Heart left ventricle (tissue), 16 donors: Measurements from ENCODE around the gene DAB1. TPM values are rescaled to one million over a fixed set of nuclear protein-coding genes. Genes with fewer than 3 reads are reported as not detected.

Source experiments
- ATAC-seq, 4 donors: fragments of 200-7000 bp; cut with Tn5 transposase; one replicate each; pipeline ENCODE4 v1.9.1; 2020 to 2022; ENCODE audit warnings: moderate library complexity in 4 of 4, mild to moderate bottlenecking in 3 of 4, moderate number of reproducible peaks in 1 of 4
- DNase-seq, 5 donors: peaks; one replicate each; pipeline ENCODE4 v3.0.0-alpha.2; 2020
- H3K27ac ChIP-seq, 12 donors: fragments of 200-600 bp; sonication (generic) in 4 of 12; one replicate each; pipeline versions ENCODE4 v1.5.0 to v1.8.0; 2016 to 2022; ENCODE audit warnings: mild to moderate bottlenecking in 2 of 12
- H3K27me3 ChIP-seq, 9 donors: fragments of 200-600 bp; sonication (generic) in 2 of 9; one replicate each; pipeline versions ENCODE4 v1.5.1 to v1.8.0; 2016 to 2022; ENCODE audit warnings: mild to moderate bottlenecking in 3 of 9
- H3K36me3 ChIP-seq, 9 donors: fragments of 200-600 bp; sonication (generic) in 2 of 9; one replicate each; pipeline versions ENCODE4 v1.5.0 to v1.8.0; 2018 to 2022; ENCODE audit warnings: mild to moderate bottlenecking in 2 of 9
- H3K4me1 ChIP-seq, 12 donors: fragments of 200-600 bp; sonication (generic) in 4 of 12; one replicate each; pipeline versions ENCODE4 v1.5.0 to v1.8.0; 2016 to 2022; ENCODE audit warnings: mild to moderate bottlenecking in 3 of 12
- H3K4me3 ChIP-seq, 12 donors: fragments of 200-600 bp; sonication (generic) in 4 of 12; one replicate each; pipeline versions ENCODE4 v1.5.0 to v1.8.0; 2017 to 2022; ENCODE audit warnings: mild to moderate bottlenecking in 9 of 12, moderate library complexity in 4 of 12
- H3K9me3 ChIP-seq, 12 donors: fragments of 200-600 bp; sonication (generic) in 4 of 12; one replicate each; pipeline versions ENCODE4 v1.5.0 to v1.8.0; 2016 to 2022; ENCODE audit warnings: mild to moderate bottlenecking in 1 of 12
- POLR2A ChIP-seq, 2 donors: fragments of 450-650 bp; IDR thresholded peaks; one replicate each; pipeline ENCODE4 v1.6.1; 2017; ENCODE audit warnings: antibody characterized with exemption in 2 of 2, mild to moderate bottlenecking in 2 of 2, moderate library complexity in 2 of 2
- WGBS, 4 donors: extraction: QIAGEN DNeasy Blood & Tissue Kit in 2 of 4; methylation state at CpG; one replicate each; pipeline versions ENCODE4 v1.1.5 to v1.1.7; 2013 to 2018; 5-methylcytosine and 5-hydroxymethylcytosine counted together
- intact Hi-C, 10 donors: fragments of 100-400 bp; cut with DNase I; formaldehyde crosslinking; loops; one replicate each; pipeline versions ENCODE4 v1.11.1 to v1.14.2; 2022
- polyA plus RNA-seq, 2 donors: library from polyadenylated mRNA; stranded (reverse); fragments of 200-250 nt; gene quantifications; one replicate each; pipeline ENCODE4 v1.2.3, GENCODE V29; 2013
- total RNA-seq, 9 donors: library from RNA; depleted of rRNA in 2 of 9; stranded (reverse); fragments of >200 nt in 2 of 9; fragmentation: NEBNext Ultra II Directional in 3 of 9; extraction: Animal tissue kit (Norgen Biotek cat#: 25700) in 3 of 9; gene quantifications; one replicate each; pipeline versions ENCODE4 v1.1.0 to v1.2.4, GENCODE V29; 2016 to 2023
- TF ChIP-seq, protein P1 (sequence below), 12 donors: fragments of 200-600 bp; sonication (generic) in 4 of 12; IDR thresholded peaks; one replicate each; pipeline versions ENCODE4 v1.5.0 to v1.8.0; 2018 to 2022; ENCODE audit warnings: antibody characterized with exemption in 12 of 12, mild to moderate bottlenecking in 5 of 12
- donor health status: ischemic (EF 13 %, LVEDD 7.1; RV severe dilation, severe dysfunction).
- donor health status: healthy with polysubstance abuse.
- donor health status: DM: no; HTN: yes; CAD: no.
- donor health status: DM: no; HTN: no; CAD: no.
- donor health status: ischemic (EF 25% LVEDD 6.9; RV normal size, moderate dysfunction).
- donor health status: ischemic (EF 25% LVEDD 5.7; RV mildly dilated, moderate dysfunction).
- donor health status: healthy.
- donor health status: DM: yes; HTN: yes; CAD: no.
- donor health status: ischemic (EF 35%, LVEDD 5.7; RV mildly dilated, moderate dysfunction).
- donor health status: nonischemic (EF 11% LVEDD 7.7; RV severe dilation, severe dysfunction).
- donor health status: DM: yes; HTN: yes; CAD: no.
- donor health status: PGD.
- donor health status: ischemic (EF 29% LVEDD 5.4; RV normal size, mild dysfunction).
- donor health status: nonischemic (EF 23%, LVEDD 6.1; RV moderate dilation, normal function).

The DAB1 gene
- total and polyA plus RNA-seq, 11 donors: 0.26 to 28.8 (median 5.2) TPM

DNA sequence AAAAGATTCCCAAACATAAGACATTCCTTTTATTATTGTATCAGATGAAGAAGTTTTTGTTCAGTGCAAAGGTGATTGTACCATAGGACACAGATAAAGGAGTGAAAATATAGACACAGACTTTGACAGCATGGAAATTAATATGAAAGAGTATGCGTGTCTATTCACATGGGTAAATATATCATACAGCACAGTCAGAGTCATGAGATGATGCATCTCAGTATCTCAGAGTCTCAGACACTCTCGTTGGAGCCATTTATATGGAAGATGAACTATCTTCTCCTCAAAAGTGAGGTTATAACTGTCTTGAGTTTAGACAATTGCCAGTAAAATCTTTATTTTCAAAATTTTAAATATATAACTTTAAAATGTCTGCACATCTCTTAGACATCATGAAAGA is 299.7 kb downstream of the DAB1 start:
- Histone ChIP-seq H3K36me3 (no peaks in the 10 kb centered on the region), H3K27me3 (no peaks in the 10 kb centered on the region), H3K9me3 (no peaks in the 10 kb centered on the region), H3K4me3 (no peak overlapping the region), H3K4me1 (no peaks in the 10 kb centered on the region), H3K27ac (no peak overlapping the region)
- 82 to 91% (median 87%) methylated on average over 2 of the region's 2 CpGs for WGBS, 4 donors
- intact Hi-C loops: no loop called here
- ATAC-seq (no peak), DNase-seq (no peak)
- TF ChIP-seq, protein P1, sequence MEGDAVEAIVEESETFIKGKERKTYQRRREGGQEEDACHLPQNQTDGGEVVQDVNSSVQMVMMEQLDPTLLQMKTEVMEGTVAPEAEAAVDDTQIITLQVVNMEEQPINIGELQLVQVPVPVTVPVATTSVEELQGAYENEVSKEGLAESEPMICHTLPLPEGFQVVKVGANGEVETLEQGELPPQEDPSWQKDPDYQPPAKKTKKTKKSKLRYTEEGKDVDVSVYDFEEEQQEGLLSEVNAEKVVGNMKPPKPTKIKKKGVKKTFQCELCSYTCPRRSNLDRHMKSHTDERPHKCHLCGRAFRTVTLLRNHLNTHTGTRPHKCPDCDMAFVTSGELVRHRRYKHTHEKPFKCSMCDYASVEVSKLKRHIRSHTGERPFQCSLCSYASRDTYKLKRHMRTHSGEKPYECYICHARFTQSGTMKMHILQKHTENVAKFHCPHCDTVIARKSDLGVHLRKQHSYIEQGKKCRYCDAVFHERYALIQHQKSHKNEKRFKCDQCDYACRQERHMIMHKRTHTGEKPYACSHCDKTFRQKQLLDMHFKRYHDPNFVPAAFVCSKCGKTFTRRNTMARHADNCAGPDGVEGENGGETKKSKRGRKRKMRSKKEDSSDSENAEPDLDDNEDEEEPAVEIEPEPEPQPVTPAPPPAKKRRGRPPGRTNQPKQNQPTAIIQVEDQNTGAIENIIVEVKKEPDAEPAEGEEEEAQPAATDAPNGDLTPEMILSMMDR (IDR thresholded peaks at IDR 0.05): no peak
- no peak for TF ChIP-seq POLR2A (IDR thresholded peaks at IDR 0.05)

DNA sequence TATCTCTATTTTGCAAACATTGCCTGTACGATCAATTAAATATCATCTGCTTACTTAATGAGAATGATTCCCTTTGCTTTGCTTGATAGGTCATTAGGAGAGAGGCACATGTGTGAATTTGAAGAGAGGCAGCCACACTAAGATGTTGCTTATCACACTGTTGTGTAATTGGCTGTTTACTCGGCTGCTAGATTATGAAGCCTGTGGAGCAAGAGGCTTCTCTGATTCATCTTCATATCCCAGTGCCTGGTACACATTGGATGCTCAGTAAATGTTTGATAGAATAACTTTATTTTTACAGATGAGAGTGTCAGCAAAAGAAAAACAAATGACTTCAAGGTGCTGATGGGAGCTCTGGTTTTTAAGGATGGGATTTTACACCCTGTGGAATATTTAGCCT is 301.8 kb downstream of the DAB1 start:
- H3K27ac ChIP-seq: no peak overlapping the region
- WGBS, 4 donors: 69 to 81% (median 75%) methylated on average over 2 of the region's 2 CpGs
- TF ChIP-seq, protein P1 (IDR thresholded peaks at IDR 0.05): no peak
- no peak for TF ChIP-seq POLR2A (IDR thresholded peaks at IDR 0.05)
- no peaks in the 10 kb centered on the region for H3K36me3 ChIP-seq
- no peak for ATAC-seq
- DNase-seq: no peak
- no peak overlapping the region for H3K4me3 ChIP-seq
- no peaks in the 10 kb centered on the region for H3K27me3 ChIP-seq
- intact Hi-C loops: no loop called here
- peaks cover 0 to 6% (median 0%) of the 10 kb centered on the region in 12 donors for H3K4me1 ChIP-seq
- H3K9me3 ChIP-seq: no peaks in the 10 kb centered on the region

DNA sequence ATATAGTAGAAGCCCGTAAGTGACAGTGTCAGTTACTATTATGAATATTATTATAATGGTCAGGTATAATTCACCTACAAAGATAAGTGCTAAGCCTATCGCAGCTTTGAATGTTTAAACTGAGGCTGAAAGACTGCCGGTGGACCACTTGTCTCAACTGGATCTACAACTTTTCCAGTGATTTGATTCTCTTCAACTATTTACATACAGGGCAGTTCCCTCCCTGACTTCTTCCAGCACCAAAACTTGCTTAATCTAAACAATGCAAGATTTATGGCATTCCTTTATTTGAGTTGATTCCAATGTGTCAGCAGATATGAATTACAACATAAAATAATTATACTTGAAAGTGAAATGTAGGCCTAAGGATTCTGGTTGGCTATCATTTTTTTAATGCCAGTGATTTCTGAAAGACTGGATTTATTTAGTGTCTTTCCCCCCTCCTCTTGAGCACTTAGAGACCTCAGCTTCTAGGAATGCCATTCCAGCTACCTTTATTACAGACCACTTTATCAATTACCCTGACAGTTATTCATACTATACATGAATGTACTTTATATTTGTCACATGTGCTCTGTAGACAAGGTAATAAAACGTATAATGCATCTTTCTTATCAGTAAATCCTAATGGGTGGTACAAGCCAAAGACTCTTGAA is 304.8 kb downstream of the DAB1 start:
- H3K9me3 ChIP-seq: no peaks in the 10 kb centered on the region
- no peak overlapping the region for H3K27ac ChIP-seq
- intact Hi-C loops: loop anchor here in 1 of 10 donors (5.0 kb wide), 1 partner anchor 57 kb away; no protein-coding TSS in a partner anchor
- no peaks in the 10 kb centered on the region for H3K27me3 ChIP-seq
- H3K4me1 ChIP-seq: peaks cover 0 to 17% (median 0%) of the 10 kb centered on the region in 12 donors
- no peaks in the 10 kb centered on the region for H3K36me3 ChIP-seq
- H3K4me3 ChIP-seq: no peak overlapping the region
- WGBS, 4 donors: 59 to 79% (median 67%) methylated on average over 4 of the region's 4 CpGs
- DNase-seq: no peak
- no peak for ATAC-seq
- TF ChIP-seq POLR2A (IDR thresholded peaks at IDR 0.05): no peak
- TF ChIP-seq, protein P1 (IDR thresholded peaks at IDR 0.05): no peak

DNA sequence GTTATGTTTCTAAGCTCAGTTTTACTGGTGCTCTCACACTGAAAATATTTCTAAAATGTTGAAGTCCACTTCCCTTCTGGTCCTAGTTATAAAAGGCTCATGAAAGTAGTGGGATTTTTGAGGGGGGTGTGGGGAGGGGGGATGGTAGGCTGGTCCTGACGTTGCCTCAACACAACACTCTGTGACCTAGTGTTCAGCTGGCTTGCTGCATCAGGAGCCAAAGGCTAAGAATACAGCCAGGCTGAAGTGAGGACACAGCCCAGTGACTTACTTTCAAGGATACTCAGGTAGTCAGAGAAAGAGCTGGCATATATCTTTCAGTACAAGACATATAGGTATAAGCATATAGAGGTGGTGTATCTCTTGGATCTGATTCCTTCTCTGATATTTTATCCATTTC is 306.1 kb downstream of the DAB1 start:
- Histone ChIP-seq H3K4me3 (no peak overlapping the region), H3K27ac (no peak overlapping the region), H3K27me3 (no peaks in the 10 kb centered on the region), H3K9me3 (no peaks in the 10 kb centered on the region), H3K4me1 (peaks cover 0 to 17% (median 0%) of the 10 kb centered on the region in 12 donors), H3K36me3 (no peaks in the 10 kb centered on the region)
- DNase-seq (no peak), ATAC-seq (peak in 2 of 4 donors; percentile 29 to 48)
- no peak for TF ChIP-seq POLR2A (IDR thresholded peaks at IDR 0.05)
- TF ChIP-seq, protein P1 (IDR thresholded peaks at IDR 0.05): no peak
- WGBS, 4 donors: 36 to 57% (median 51%) methylated on average over 1 of the region's 1 CpG
- intact Hi-C loops: loop anchor here in 1 of 10 donors (5.0 kb wide), 1 partner anchor 55 kb away; no protein-coding TSS in a partner anchor
